GM10266 (cell line): Measurements from ENCODE around the gene TNRC6C.

Experiments used
- DNase-seq: peaks from one replicate; pipeline ENCODE4 v3.0.0; 2012; ENCODE audit errors: extremely low spot score
- CTCF ChIP-seq: IDR thresholded peaks from 2 replicates; pipeline ENCODE4 v1.5.1; 2012; ENCODE audit warnings: mild to moderate bottlenecking, low read depth; ENCODE audit not compliant: control insufficient read depth, insufficient read depth; ENCODE audit errors: missing control alignments

The TNRC6C gene

GRCh38 chr17:77916264-77916663 lies 42.2 kb upstream of the TNRC6C start:
- TF ChIP-seq CTCF: no peak
- DNase-seq: no peak

GRCh38 chr17:77916703-77917481 lies 41.6 kb upstream of the TNRC6C start:
- TF ChIP-seq CTCF: no peak
- no peak for DNase-seq

- TF ChIP-seq CTCF: no peak
- no peak for DNase-seq
Observed at GRCh38 chr17:77919276-77919675, 39.2 kb upstream of the TNRC6C start.

GRCh38 chr17:77923135-77923534 lies 35.4 kb upstream of the TNRC6C start:
- TF ChIP-seq CTCF: no peak
- DNase-seq: no peak

- no peak for DNase-seq
- no peak for TF ChIP-seq CTCF
Observed at GRCh38 chr17:77923776-77924513, 34.6 kb upstream of the TNRC6C start.

- DNase-seq: no peak
Observed at GRCh38 chr17:77924757-77925336, 33.7 kb upstream of the TNRC6C start.

More at GRCh38 chr17:77924757-77925336, 33.7 kb upstream of the TNRC6C start:
- no peak for TF ChIP-seq CTCF
